GM12878 (cell line): ENCODE results near the gene ERP27.

ENCODE experiments used
- PAX8 ChIP-seq: fragments of 450-650 bp; IDR thresholded peaks from 2 replicates; pipeline ENCODE4 v1.6.1; 2017; ENCODE audit warnings: mild to moderate bottlenecking, moderate library complexity
- POLR2AphosphoS2 ChIP-seq: IDR thresholded peaks from 2 replicates; pipeline ENCODE4 v1.6.1; 2011; ENCODE audit warnings: low read depth, mild to moderate bottlenecking, low read length, improper control_type of control experiment, moderate library complexity
- TCF12 ChIP-seq: IDR thresholded peaks from 2 replicates; pipeline ENCODE4 v1.6.1; 2011; ENCODE audit warnings: low read depth, mild to moderate bottlenecking, low read length
- TF ChIP-seq, protein P1 (sequence below): IDR thresholded peaks from 2 replicates; pipeline ENCODE4 v1.6.1; 2012; ENCODE audit warnings: low read depth, low read length, improper control_type of control experiment

- TF ChIP-seq POLR2AphosphoS2: no peak
- no peak for TF ChIP-seq PAX8
- no peak for TF ChIP-seq TCF12
- TF ChIP-seq, protein P1, sequence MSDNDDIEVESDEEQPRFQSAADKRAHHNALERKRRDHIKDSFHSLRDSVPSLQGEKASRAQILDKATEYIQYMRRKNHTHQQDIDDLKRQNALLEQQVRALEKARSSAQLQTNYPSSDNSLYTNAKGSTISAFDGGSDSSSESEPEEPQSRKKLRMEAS: no peak
These were observed 2.0 kb downstream of the ERP27 start for GRCh38 chr12:14936224-14936861.
